ENCODE data around the gene STXBP5.

Gene STXBP5

DNA sequence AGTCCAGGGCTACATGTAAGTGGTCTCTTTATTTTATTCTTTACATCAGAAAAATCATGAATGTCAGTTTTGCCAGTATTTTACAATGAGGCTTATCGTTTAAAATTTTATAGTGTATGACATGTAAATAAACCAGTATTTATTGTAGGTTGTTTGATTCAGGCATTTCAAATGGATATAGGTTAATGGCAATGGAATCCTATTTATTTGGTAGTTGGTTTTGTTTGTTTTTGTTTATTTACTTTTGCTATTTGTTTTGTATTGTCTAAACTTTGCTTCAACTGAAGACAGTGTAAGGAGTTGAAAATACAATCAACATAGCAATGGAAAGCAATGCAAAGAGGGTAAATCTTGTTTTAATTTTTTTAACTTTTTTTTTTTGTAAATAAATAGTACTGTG, 185.2 kb downstream of the STXBP5 start:
- TF ChIP-seq, protein P1, sequence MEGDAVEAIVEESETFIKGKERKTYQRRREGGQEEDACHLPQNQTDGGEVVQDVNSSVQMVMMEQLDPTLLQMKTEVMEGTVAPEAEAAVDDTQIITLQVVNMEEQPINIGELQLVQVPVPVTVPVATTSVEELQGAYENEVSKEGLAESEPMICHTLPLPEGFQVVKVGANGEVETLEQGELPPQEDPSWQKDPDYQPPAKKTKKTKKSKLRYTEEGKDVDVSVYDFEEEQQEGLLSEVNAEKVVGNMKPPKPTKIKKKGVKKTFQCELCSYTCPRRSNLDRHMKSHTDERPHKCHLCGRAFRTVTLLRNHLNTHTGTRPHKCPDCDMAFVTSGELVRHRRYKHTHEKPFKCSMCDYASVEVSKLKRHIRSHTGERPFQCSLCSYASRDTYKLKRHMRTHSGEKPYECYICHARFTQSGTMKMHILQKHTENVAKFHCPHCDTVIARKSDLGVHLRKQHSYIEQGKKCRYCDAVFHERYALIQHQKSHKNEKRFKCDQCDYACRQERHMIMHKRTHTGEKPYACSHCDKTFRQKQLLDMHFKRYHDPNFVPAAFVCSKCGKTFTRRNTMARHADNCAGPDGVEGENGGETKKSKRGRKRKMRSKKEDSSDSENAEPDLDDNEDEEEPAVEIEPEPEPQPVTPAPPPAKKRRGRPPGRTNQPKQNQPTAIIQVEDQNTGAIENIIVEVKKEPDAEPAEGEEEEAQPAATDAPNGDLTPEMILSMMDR (IDR thresholded peaks at IDR 0.05; ENCODE audit: control extremely low read depth, extremely low read depth, low read depth, missing control alignments): no peak
- ChIA-PET POLR2A (no interaction called here), CTCF (interaction anchor here (1.2 kb wide), 1 partner anchor 791 kb away, joined by 4 read pairs; no protein-coding TSS in a partner anchor)
- DNase-seq (ENCODE audit: extremely low spot score): no peak

DNA sequence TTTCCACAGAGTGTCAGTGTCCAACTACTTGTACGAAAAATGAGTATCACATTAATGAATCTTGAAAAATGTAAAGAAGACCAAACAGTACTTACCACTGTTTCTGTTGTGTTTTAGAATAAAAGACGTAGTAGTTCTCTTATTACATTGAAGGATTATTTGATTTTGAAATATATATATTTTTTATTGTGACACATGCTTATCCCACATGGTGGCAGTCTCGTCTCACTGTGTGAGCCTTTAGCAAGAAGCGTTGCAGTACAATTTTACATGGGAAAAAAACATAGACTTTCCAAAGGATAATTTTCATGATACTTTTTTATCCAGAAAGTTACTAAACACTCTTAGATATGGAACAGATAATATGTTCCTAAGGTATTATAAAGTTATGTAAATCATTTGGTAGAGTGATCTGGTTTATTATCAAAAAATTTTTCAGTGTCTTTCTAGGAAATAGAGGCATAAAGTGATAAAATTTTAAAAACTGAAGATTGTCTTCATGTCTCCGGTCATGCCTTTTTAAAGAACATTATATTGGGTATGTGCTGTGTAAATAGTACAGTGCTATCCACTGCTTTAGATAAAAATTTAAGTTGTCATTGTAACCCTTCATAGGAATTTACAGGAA, 186.8 kb downstream of the STXBP5 start:
- POLR2A ChIA-PET: no interaction called here
- DNase-seq (ENCODE audit: extremely low spot score): no peak
- TF ChIP-seq, protein P1 (IDR thresholded peaks at IDR 0.05; ENCODE audit: control extremely low read depth, extremely low read depth, low read depth, missing control alignments): no peak
- CTCF ChIA-PET: interaction anchor here (0.9 to 1.3 kb wide), 4 partner anchors 9 to 789 kb away, joined by 3 to 5 read pairs (median 4); no protein-coding TSS in a partner anchor

DNA sequence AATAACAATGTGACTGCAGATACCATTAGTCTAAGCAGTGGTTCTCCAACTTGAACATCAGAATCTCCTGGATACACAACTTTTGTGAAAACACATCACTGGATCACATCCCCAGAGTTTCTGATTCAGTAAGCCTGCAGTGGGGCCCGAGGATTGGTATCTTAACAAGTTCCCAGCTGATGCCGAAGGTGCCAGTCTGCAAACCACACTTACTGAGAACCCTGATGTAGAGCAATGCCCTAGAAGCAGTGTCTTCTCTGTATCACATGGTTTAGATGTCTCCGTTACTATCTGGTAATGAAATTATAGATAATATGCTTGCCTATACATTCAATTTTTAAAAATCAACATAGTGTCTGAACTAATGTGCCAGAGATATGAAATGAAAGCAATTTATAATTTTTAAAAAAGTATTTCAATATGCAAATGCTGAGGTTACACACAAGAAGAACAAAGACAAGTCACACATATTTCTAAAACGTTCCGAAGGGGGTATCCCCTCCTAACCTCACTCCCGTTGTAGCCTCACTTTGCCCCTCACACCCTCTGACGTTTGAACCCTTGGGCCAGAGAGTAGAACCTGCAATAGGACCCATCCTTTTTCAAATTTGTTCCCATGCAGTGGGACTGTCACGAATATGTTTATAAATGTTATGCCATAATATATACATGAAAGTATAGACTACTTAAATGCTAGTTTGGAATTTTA, 188.9 kb downstream of the STXBP5 start:
- no peak for DNase-seq (ENCODE audit: extremely low spot score)
- TF ChIP-seq, protein P1 (IDR thresholded peaks at IDR 0.05; ENCODE audit: control extremely low read depth, extremely low read depth, low read depth, missing control alignments): no peak
- CTCF ChIA-PET: interaction anchor here (1.2 to 1.4 kb wide), 2 partner anchors 11 to 13 kb away, joined by 3 read pairs; no protein-coding TSS in a partner anchor
- POLR2A ChIA-PET: no interaction called here

DNA sequence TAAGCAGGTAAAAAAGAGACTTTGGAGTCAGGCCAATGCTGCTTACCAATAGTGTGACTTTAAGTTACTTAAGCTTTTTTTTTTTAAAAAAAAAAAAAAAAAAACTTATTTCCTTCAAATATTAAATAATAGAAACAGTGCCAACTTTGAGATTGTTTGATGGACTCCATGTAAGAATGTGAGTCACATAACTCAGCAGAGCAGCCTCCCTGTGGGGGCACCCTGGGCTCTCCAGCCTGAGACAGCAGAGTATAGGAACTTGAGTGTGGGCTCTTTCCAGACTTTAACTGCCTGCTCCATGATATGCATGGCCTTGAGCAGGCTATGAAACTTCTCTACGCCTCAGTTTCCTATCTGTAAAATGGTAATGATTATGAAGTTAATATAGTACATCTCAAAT, 190.9 kb downstream of the STXBP5 start:
- TF ChIP-seq, protein P1 (IDR thresholded peaks at IDR 0.05; ENCODE audit: control extremely low read depth, extremely low read depth, low read depth, missing control alignments): no peak
- POLR2A ChIA-PET: no interaction called here
- CTCF ChIA-PET: no interaction called here
- DNase-seq (ENCODE audit: extremely low spot score): no peak

DNA sequence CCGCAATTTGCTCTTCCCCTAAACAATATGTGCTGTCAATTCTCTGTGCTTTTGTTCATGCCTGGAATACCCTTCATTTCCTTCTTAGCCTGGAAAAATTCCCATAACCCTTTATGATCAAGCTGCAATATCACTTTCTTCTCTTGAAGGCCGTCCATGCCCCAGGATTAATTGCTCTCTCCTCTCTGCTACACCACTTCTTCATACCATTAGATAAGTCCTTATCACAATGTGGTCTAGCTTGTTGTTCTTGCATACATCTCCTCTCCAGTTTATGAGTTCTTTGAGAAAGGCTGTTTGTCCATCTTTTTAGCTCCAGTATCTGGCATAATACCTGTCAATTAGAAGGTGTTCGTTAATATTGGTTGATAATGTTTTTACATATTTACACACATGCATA, 193.1 kb downstream of the STXBP5 start:
- POLR2A ChIA-PET: no interaction called here

DNA sequence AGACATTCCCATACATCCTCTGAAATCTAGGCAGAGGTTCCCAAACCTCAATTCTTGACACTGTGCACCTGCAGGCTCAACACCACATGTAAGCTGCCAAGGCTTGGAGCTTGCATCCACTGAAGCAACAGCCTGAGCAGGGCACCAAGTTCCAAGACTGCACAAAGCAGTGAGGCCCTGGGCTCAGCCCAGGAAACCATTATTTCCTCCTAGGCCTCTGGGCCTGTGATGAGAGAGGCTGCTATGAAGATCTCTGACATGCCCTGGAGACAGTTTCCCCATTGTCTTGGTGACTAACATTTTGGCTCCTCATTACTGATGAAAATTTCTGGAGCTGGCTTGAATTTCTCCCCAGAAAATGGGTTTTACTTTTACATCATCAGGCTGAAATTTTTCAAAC, 196.8 kb downstream of the STXBP5 start:
- POLR2A ChIA-PET: no interaction called here
- no peak for DNase-seq (ENCODE audit: extremely low spot score)
- CTCF ChIA-PET: no interaction called here
- TF ChIP-seq, protein P1 (IDR thresholded peaks at IDR 0.05; ENCODE audit: control extremely low read depth, extremely low read depth, low read depth, missing control alignments): no peak

More for the DNA sequence above, 193.1 kb downstream of the STXBP5 start:
- CTCF ChIA-PET: interaction anchor here (1.2 to 2.1 kb wide), 5 partner anchors 9 to 110 kb away, joined by 3 to 7 read pairs (median 3); no protein-coding TSS in a partner anchor
- no peak for DNase-seq (ENCODE audit: extremely low spot score)
- TF ChIP-seq, protein P1 (IDR thresholded peaks at IDR 0.05; ENCODE audit: control extremely low read depth, extremely low read depth, low read depth, missing control alignments): no peak
